ENCODE data around the gene PWP1.
"Not testable (repeated sequence)": the region's sequence is repeated elsewhere in the genome, so short reads cannot be mapped to it uniquely, and the experiment has no call there.

The PWP1 gene

GRCh38 chr12:107681836-107682820, 3.5 kb upstream of the PWP1 start:
- no peak for TF ChIP-seq POLR2A (IDR thresholded peaks at IDR 0.05; ENCODE audit: low read depth, low read length)
- DNase-seq (ENCODE audit: insufficient read length, low spot score) (no peak), FAIRE-seq (no peak)

GRCh38 chr12:107684029-107684795, 1.4 kb upstream of the PWP1 start:
- no peak for DNase-seq (ENCODE audit: insufficient read length, low spot score)
- FAIRE-seq: no peak
- TF ChIP-seq POLR2A (IDR thresholded peaks at IDR 0.05; ENCODE audit: low read depth, low read length): no peak

GRCh38 chr12:107684990-107685359, 624 bp upstream of the PWP1 start:
- FAIRE-seq (no peak), DNase-seq (ENCODE audit: insufficient read length, low spot score) (no peak)
- no peak for TF ChIP-seq POLR2A (IDR thresholded peaks at IDR 0.05; ENCODE audit: low read depth, low read length)

- DNase-seq (ENCODE audit: insufficient read length, low spot score): not testable (repeated sequence)
Observed at GRCh38 chr12:107695772-107696171, 10.2 kb downstream of the PWP1 start.

GRCh38 chr12:107702106-107702505, 16.5 kb downstream of the PWP1 start:
- DNase-seq (ENCODE audit: insufficient read length, low spot score): no peak
- no peak for TF ChIP-seq POLR2A (IDR thresholded peaks at IDR 0.05; ENCODE audit: low read depth, low read length)
- FAIRE-seq: no peak

More at GRCh38 chr12:107695772-107696171, 10.2 kb downstream of the PWP1 start:
- FAIRE-seq: not testable (repeated sequence)

- no peak for DNase-seq (ENCODE audit: insufficient read length, low spot score)
- FAIRE-seq: no peak
- no peak for TF ChIP-seq POLR2A (IDR thresholded peaks at IDR 0.05; ENCODE audit: low read depth, low read length)
Observed at GRCh38 chr12:107704041-107704440, 18.4 kb downstream of the PWP1 start.

GRCh38 chr12:107705522-107705921, 19.9 kb downstream of the PWP1 start:
- not testable (repeated sequence) for FAIRE-seq; DNase-seq (ENCODE audit: insufficient read length, low spot score)

GRCh38 chr12:107715780-107716179, 30.2 kb downstream of the PWP1 start:
- no peak for TF ChIP-seq POLR2A (IDR thresholded peaks at IDR 0.05; ENCODE audit: low read depth, low read length)
- FAIRE-seq: no peak
- no peak for DNase-seq (ENCODE audit: insufficient read length, low spot score)

GRCh38 chr12:107718606-107719005, 33.0 kb downstream of the PWP1 start:
- no peak for TF ChIP-seq POLR2A (IDR thresholded peaks at IDR 0.05; ENCODE audit: low read depth, low read length)
- no peak for DNase-seq (ENCODE audit: insufficient read length, low spot score)
- FAIRE-seq: no peak

GRCh38 chr12:107727327-107727726, 41.7 kb downstream of the PWP1 start:
- FAIRE-seq; DNase-seq (ENCODE audit: insufficient read length, low spot score): not testable (repeated sequence)

GRCh38 chr12:107727742-107728141, 42.1 kb downstream of the PWP1 start:
- DNase-seq (ENCODE audit: insufficient read length, low spot score); FAIRE-seq: not testable (repeated sequence)

- TF ChIP-seq POLR2A (IDR thresholded peaks at IDR 0.05; ENCODE audit: low read depth, low read length): no peak
- DNase-seq (ENCODE audit: insufficient read length, low spot score) (no peak), FAIRE-seq (no peak)
Observed at GRCh38 chr12:107730618-107731341, 45.2 kb downstream of the PWP1 start.

GRCh38 chr12:107731366-107731765, 45.8 kb downstream of the PWP1 start:
- FAIRE-seq: no peak
- no peak for DNase-seq (ENCODE audit: insufficient read length, low spot score)
- no peak for TF ChIP-seq POLR2A (IDR thresholded peaks at IDR 0.05; ENCODE audit: low read depth, low read length)

GRCh38 chr12:107732365-107732764, 46.8 kb downstream of the PWP1 start:
- DNase-seq (ENCODE audit: insufficient read length, low spot score): no peak
- FAIRE-seq: no peak
- TF ChIP-seq POLR2A (IDR thresholded peaks at IDR 0.05; ENCODE audit: low read depth, low read length): no peak
